Aorta (tissue), 5 donors: ENCODE measurements around the gene TCEANC2. TPM values are rescaled to one million over a fixed set of nuclear protein-coding genes. Genes with fewer than 3 reads are reported as not detected.
"Not testable (repeated sequence)": the region's sequence is repeated elsewhere in the genome, so short reads cannot be mapped to it uniquely, and the experiment has no call there.

Source experiments
- ATAC-seq: fragments of 200-7000 bp; cut with Tn5 transposase; one replicate; pipeline ENCODE4 v1.9.1; 2022; ENCODE audit warnings: moderate library complexity; ENCODE audit not compliant: low FRiP score
- DNase-seq, 2 donors: peaks; one replicate each; pipeline ENCODE4 v3.0.0-alpha.2; 2020
- H3K27ac ChIP-seq, 2 donors: one replicate each; pipeline ENCODE4 v1.5.1; 2013; ENCODE audit warnings: low read length in 2 of 2, mild to moderate bottlenecking in 2 of 2, moderate library complexity in 2 of 2, control low read depth in 1 of 2, inconsistent platforms in 1 of 2, low read depth in 1 of 2
- H3K27me3 ChIP-seq, 2 donors: one replicate each; pipeline ENCODE4 v1.6.1; 2013; ENCODE audit warnings: control low read depth in 1 of 2, low read length in 1 of 2, mild to moderate bottlenecking in 1 of 2, moderate library complexity in 1 of 2; ENCODE audit not compliant: insufficient read depth in 2 of 2, control insufficient read depth in 1 of 2
- H3K36me3 ChIP-seq, 2 donors: one replicate each; pipeline ENCODE4 v1.6.1; 2013; ENCODE audit warnings: control low read depth in 1 of 2, low read length in 1 of 2, mild to moderate bottlenecking in 1 of 2; ENCODE audit not compliant: insufficient read depth in 2 of 2, control insufficient read depth in 1 of 2
- H3K4me1 ChIP-seq, 2 donors: one replicate each; pipeline ENCODE4 v1.6.1; 2013; ENCODE audit warnings: low read length in 2 of 2, control low read depth in 1 of 2, mild to moderate bottlenecking in 1 of 2, moderate library complexity in 1 of 2; ENCODE audit not compliant: insufficient read depth in 2 of 2, control insufficient read depth in 1 of 2
- H3K4me3 ChIP-seq, 2 donors: one replicate each; pipeline ENCODE4 v1.5.1; 2013; ENCODE audit warnings: low read length in 2 of 2, control low read depth in 1 of 2, mild to moderate bottlenecking in 1 of 2
- H3K9me3 ChIP-seq: one replicate; pipeline ENCODE4 v1.6.1; 2013; ENCODE audit warnings: mild to moderate bottlenecking, low read length; ENCODE audit not compliant: control insufficient read depth
- WGBS, 2 donors: extraction: QIAGEN DNeasy Blood & Tissue Kit; methylation state at CpG; one replicate each; pipeline ENCODE4 v1.1.7; 2013; 5-methylcytosine and 5-hydroxymethylcytosine counted together
- intact Hi-C, 2 donors: fragments of 100-400 bp; cut with DNase I; formaldehyde crosslinking; loops; one replicate each; pipeline versions ENCODE4 v1.14.2 to v1.15.0; 2022
- long read RNA-seq, 2 donors: library from polyadenylated mRNA; unstranded; transcript quantifications; one replicate each; pipeline ENCODE4 v2.0.0, GENCODE V29; 2020 to 2021
- polyA plus RNA-seq, 2 donors: library from polyadenylated mRNA; stranded (reverse); fragments of 200-250 nt; gene quantifications; one replicate each; pipeline ENCODE4 v1.2.3, GENCODE V29; 2013
- total RNA-seq, 2 donors: library from RNA; stranded (reverse); fragmentation: NEBNext Ultra II Directional; extraction: Animal tissue kit (Norgen Biotek cat#: 25700); gene quantifications; one replicate each; pipeline ENCODE4 v1.2.1, GENCODE V29; 2021
- donor health status: healthy with polysubstance abuse.
- donor health status: Bipolar disorder and iron deficiency.
- donor health status: DM: no; HTN: no; CAD: no.
- donor health status: DM: no; HTN: no; CAD: no.
- donor health status: DM: yes; HTN: yes; CAD: no.

TCEANC2 gene
- total RNA-seq: 1 to 10 TPM; 3.5 to 7.0 TPM
- 1 to 10 TPM; 2.6 TPM for polyA plus RNA-seq
- long read RNA-seq, donor 1, full-length matches to known transcripts: 3 of 9 reads
- long read RNA-seq, donor 1, partial matches to known transcripts: 0 of 9 reads
- long read RNA-seq, donor 1, other reads (novel, unspliced or antisense): 6 of 9 reads
- long read RNA-seq, donor 2, full-length matches to known transcripts: 4 of 6 reads
- long read RNA-seq, donor 2, partial matches to known transcripts: 0 of 6 reads
- long read RNA-seq, donor 2, other reads (novel, unspliced or antisense): 2 of 6 reads

DNA sequence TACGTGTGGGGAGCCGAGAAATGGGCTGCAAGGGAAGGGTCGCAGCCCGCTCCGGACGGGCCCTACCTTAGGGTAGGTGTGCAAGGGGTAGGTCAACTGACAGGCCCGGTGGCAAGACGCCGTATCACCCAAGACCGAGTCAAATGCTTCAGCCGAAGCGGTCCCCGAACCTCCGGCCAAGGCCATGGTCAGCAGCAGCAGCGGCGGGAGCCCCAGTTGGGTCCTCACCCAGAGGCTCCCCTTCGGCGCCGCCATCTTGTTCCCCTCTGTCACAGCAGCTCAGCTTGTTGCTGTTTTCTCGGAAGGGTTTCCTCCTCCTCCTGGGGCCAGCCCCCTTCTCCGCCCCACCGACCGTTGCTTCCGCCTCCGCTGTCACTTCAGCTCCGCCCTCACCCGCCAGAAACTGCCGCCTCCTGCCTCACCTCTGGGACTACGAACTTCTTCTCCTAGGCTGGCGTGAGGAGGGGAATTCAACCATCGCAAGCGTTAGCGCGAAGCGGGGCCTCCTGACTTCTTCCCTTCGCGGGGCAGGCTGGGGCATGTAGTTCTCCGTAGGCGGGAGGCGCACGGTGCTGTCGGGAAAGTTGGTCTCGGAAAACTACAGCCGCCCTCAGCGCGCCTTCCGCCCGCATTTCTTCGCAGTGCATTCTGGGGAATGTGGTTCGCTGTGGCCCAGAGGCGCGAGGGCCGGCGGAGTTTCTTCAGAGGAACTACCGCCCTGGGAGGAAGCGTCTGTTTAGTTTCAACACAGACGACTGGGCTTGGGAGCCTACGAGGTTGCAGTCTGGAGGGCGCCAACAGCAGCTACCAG is at the start of gene TCEANC2, which contains the start of gene TMEM59:
TCEANC2 (plus strand) TSS at position 675 of the 811 bp plus-strand sequence. CDS start 815 bp downstream, outside the sequence.
TMEM59 (minus strand) TSS at position 271 of the 811 bp plus-strand sequence; CDS start at position 255, 16 bp downstream.
- 0% methylated on average over 59 of the region's 59 CpGs for WGBS, 2 donors
- peak within 1 kb of the TSS; percentile 79 to 82 for H3K4me3 ChIP-seq

GRCh38 chr1:54003750-54004480 is 49.5 kb upstream of the TCEANC2 start:
- H3K36me3 ChIP-seq, intact Hi-C loops, H3K4me1 ChIP-seq, ATAC-seq, H3K9me3 ChIP-seq, H3K4me3 ChIP-seq, H3K27me3 ChIP-seq, H3K27ac ChIP-seq: not testable (repeated sequence)
- WGBS, 2 donors: 96 to 97% methylated on average over 19 of the region's 19 CpGs
- DNase-seq: peak in 1 of 2 donors; percentile 58

More for the DNA sequence above, at the start of gene TCEANC2, which contains the start of gene TMEM59:
- H3K27ac ChIP-seq: peak within 1 kb of the TSS; percentile 3 to 99
- intact Hi-C loops: loop anchor here in 1 of 2 donors (5.0 to 10.0 kb wide), 3 partner anchors 106 to 432 kb away; partner anchors contain the start of genes IFT25, LRRC42 and YIPF1
- no peaks in the 10 kb centered on the region for H3K36me3 ChIP-seq
- peak; percentile 98 for ATAC-seq
- H3K9me3 ChIP-seq: no peaks in the 10 kb centered on the region
- H3K4me1 ChIP-seq: peaks cover 0 to 1% of the 10 kb centered on the region in 2 donors
- peak; percentile 99 for DNase-seq
- no peaks in the 10 kb centered on the region for H3K27me3 ChIP-seq

- WGBS, 2 donors: 93 to 94% methylated on average over 27 of the region's 27 CpGs
- peak in 1 of 2 donors; percentile 61 for DNase-seq
- no peak for ATAC-seq
- Histone ChIP-seq H3K36me3 (no peaks in the 10 kb centered on the region), H3K4me3 (no peak overlapping the region), H3K27me3 (no peaks in the 10 kb centered on the region), H3K9me3 (no peaks in the 10 kb centered on the region), H3K27ac (no peak overlapping the region), H3K4me1 (no peaks in the 10 kb centered on the region)
- intact Hi-C loops: no loop called here
Observed at GRCh38 chr1:54004481-54005049, 48.8 kb upstream of the TCEANC2 start.

- Histone ChIP-seq H3K9me3 (no peaks in the 10 kb centered on the region), H3K4me3 (no peak overlapping the region), H3K27ac (no peak overlapping the region), H3K27me3 (no peaks in the 10 kb centered on the region), H3K4me1 (no peaks in the 10 kb centered on the region), H3K36me3 (no peaks in the 10 kb centered on the region)
- DNase-seq: no peak
- 72 to 79% methylated on average over 4 of the region's 4 CpGs for whole genome bisulfite sequencing, 2 donors
- intact Hi-C loops: no loop called here
- ATAC-seq: no peak
Observed at GRCh38 chr1:54006508-54006907, 46.9 kb upstream of the TCEANC2 start.

DNA sequence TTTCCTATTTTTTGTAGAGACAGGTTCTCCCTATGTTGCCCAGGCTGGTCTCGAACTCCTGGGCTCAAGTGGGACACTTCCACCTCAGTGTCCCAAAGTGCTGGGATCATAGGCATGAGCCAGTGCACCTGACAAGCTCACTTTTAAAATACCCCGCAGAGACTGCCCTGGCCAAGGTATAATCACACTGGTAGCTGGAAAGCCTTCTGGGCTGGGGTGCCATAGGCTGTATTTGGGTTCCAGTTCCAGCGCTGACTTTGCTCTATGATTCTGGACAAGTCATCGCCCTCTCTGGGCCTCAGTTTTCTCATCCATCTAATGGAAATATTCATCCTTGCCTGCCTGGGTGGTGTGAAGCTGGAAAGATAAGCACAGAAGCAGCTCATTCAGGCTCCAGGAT is 45.8 kb upstream of the TCEANC2 start:
- no peak for DNase-seq
- Histone ChIP-seq H3K27me3 (no peaks in the 10 kb centered on the region), H3K9me3 (no peaks in the 10 kb centered on the region), H3K4me3 (no peak overlapping the region), H3K27ac (no peak overlapping the region), H3K4me1 (no peaks in the 10 kb centered on the region), H3K36me3 (no peaks in the 10 kb centered on the region)
- WGBS, 2 donors: 95 to 96% methylated on average over 4 of the region's 4 CpGs
- ATAC-seq: no peak
- intact Hi-C loops: no loop called here

- ATAC-seq: no peak
- H3K27ac ChIP-seq: no peak overlapping the region
- WGBS, 2 donors: 84 to 86% methylated on average over 13 of the region's 13 CpGs
- H3K4me3 ChIP-seq: no peak overlapping the region
- no peaks in the 10 kb centered on the region for H3K4me1 ChIP-seq
- no peaks in the 10 kb centered on the region for H3K36me3 ChIP-seq
- DNase-seq: peak in 1 of 2 donors; percentile 52
- H3K27me3 ChIP-seq: no peaks in the 10 kb centered on the region
- no peaks in the 10 kb centered on the region for H3K9me3 ChIP-seq
- intact Hi-C loops: no loop called here
Observed at GRCh38 chr1:54008876-54009275, 44.5 kb upstream of the TCEANC2 start.

- 86 to 95% methylated on average over 4 of the region's 4 CpGs for WGBS, 2 donors
- no peak for DNase-seq
Observed at GRCh38 chr1:54009406-54009805, 44.0 kb upstream of the TCEANC2 start.

GRCh38 chr1:54010415-54011117 is 42.8 kb upstream of the TCEANC2 start:
- WGBS, 2 donors: 69 to 81% methylated on average over 5 of the region's 5 CpGs
- DNase-seq: no peak
- intact Hi-C loops: no loop called here
- Histone ChIP-seq H3K27me3 (no peaks in the 10 kb centered on the region), H3K4me1 (no peaks in the 10 kb centered on the region), H3K27ac (no peak overlapping the region), H3K36me3 (no peaks in the 10 kb centered on the region), H3K9me3 (no peaks in the 10 kb centered on the region), H3K4me3 (no peak overlapping the region)
- no peak for ATAC-seq

More at GRCh38 chr1:54009406-54009805, 44.0 kb upstream of the TCEANC2 start:
- intact Hi-C loops: no loop called here
- Histone ChIP-seq H3K27me3 (no peaks in the 10 kb centered on the region), H3K36me3 (no peaks in the 10 kb centered on the region), H3K4me3 (no peak overlapping the region), H3K9me3 (no peaks in the 10 kb centered on the region), H3K4me1 (no peaks in the 10 kb centered on the region), H3K27ac (no peak overlapping the region)
- no peak for ATAC-seq
